ENCODE results near the gene TUBB4A.

- TF ChIP-seq CTCF (IDR thresholded peaks at IDR 0.05) (no peak), POLR2A (IDR thresholded peaks at IDR 0.05) (no peak)
Measured at GRCh38 chr19:6494438-6495036, 7.6 kb downstream of the TUBB4A start.
